GM12875 (cell line): ENCODE measurements around the gene MAPK6.

ENCODE experiments used
- H3K4me3 ChIP-seq: one replicate; pipeline ENCODE4 v1.5.1; 2011; ENCODE audit warnings: low read depth, low read length, control low read depth
- CTCF ChIP-seq: IDR thresholded peaks from 2 replicates; pipeline ENCODE4 v1.5.1; 2011; ENCODE audit warnings: low read depth, mild to moderate bottlenecking, control low read depth, inconsistent platforms, low read length, moderate library complexity, borderline replicate concordance; ENCODE audit not compliant: insufficient read depth

MAPK6 gene

GRCh38 chr15:52102463-52102862 is 83.4 kb downstream of the MAPK6 start:
- H3K4me3 ChIP-seq = no peak overlapping the region
- TF ChIP-seq CTCF = no peak

GRCh38 chr15:52103217-52104207 is 84.5 kb downstream of the MAPK6 start:
- H3K4me3 ChIP-seq = no peak overlapping the region
- TF ChIP-seq CTCF = no peak

GRCh38 chr15:52104532-52105004 is 85.5 kb downstream of the MAPK6 start:
- H3K4me3 ChIP-seq = no peak overlapping the region
- TF ChIP-seq CTCF = no peak

- no peak for TF ChIP-seq CTCF
- H3K4me3 ChIP-seq = no peak overlapping the region
These were observed 86.8 kb downstream of the MAPK6 start for GRCh38 chr15:52105846-52106245.

- TF ChIP-seq CTCF = no peak
- no peak overlapping the region for H3K4me3 ChIP-seq
These were observed 87.6 kb downstream of the MAPK6 start for GRCh38 chr15:52106641-52107040.

GRCh38 chr15:52107238-52107637 is 88.2 kb downstream of the MAPK6 start:
- H3K4me3 ChIP-seq = no peak overlapping the region
- TF ChIP-seq CTCF = no peak
